LoVo (cell line): ENCODE data around the gene APOL5.

Experiments
- DNase-seq: peaks from one replicate; pipeline ENCODE4 v3.0.0-alpha.2; 2016; ENCODE audit warnings: low spot score

Gene APOL5

DNA sequence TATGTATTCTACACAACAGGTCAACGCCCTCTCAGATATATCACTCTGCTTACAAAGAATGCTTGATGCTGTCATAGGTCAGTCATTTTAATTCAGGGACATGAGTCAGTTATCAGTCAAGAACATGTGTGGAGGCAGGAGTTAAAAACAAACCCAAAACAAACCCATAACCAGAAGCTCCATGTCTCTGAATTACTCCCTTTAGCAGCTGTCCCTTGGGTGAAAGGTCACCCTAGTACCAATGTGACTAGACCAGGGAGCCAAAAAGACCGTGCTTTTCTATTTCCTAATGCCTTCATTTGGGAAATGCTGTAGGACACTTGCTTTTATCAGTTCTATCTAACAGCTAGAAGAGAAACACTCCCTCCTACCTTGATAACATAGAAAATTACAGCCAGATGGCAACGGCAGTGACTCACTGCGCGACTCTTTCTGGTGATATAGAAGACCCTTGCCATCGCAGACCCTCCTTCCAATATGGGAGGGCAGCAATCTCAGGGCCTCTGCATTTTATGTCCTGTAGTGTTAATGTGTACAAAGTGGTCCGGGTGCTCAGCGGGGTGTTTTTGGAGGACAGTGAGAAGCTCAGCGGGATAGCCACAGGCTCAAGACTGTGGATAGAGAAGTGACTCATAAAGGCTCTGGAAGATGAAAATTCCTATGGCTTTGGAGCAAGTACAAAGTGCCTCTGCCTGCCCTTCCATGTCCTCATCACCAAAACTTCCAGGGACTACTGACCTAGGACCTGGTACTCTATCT is 24.8 kb downstream of the APOL5 start:
- no peak for DNase-seq

DNA sequence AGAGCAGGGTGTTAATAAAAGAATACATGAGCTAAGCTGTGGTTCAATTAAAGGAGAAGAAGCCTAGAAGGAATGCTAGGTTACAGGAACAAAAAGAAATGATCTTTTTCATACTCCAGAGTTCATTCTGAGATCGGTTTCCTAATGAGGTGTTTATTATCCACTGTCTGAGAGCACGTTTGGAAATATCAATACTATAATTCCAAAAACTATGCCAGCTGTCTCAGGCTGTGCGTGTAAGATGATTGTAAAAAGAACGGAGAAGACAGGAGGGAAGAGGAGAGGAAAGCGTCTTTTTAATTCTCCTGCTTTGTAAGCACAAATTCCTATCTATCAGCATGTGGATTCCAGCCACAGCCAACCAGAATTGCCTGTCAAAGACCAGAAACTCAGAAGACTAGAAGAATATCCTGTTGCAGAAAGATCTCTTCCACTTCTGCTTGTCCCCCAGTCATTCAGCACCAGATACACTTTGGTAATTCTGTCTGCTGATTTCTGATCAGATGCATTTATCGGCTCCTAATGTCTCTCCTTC is 25.7 kb downstream of the APOL5 start:
- DNase-seq: no peak

DNA sequence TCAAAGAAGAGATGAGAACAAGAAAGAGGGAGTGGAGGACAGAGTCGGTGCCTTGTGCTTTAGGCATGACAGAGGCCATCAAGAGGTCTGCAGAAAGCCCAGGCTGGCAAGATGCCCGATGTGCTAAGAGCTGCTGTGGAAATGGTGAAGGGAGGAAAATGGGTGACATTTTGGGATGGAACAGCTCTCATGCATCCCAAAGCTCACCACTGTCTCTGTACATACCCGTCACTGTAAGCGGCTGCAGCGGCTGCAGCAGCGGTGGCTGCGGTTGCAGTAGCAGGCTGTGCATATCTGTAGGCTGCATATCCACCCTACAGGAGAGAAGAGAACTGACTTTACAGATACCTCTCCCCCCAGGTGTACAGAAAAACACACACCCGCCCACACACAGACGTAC is 28.6 kb downstream of the APOL5 start:
- DNase-seq: no peak

DNA sequence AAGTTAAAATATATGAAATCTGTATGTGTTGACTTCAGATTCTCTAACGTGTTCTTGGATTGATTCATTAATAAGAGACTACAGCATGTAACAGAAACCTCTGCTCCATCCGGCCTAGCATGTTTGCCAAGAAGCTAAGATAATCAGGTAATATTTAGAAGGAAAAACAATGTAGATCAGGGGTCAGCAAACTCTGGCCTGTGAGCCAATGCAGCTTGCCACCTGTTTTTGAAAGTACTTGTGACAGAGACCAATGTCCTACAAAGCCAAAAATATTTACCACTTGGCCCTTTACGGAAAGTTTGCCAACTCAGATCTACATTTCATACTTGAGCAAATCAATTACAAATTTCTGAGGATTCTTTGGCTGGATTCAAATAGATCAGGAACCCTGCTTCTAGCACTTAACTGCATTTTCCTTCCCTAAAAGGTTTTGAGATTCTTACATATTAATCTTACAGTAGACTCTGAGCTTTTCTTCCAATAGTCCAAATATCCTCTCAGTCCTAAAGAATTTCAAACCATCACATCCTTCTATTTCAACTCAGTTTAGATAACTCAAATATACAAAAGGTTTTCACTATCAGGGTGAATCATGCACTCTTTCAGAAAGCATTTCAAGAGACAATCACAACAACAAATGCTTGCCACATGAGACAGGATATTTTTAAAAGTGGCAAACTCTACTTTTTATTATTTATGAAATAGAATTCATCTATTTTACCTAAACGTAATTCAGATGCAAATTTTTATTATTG is 29.5 kb downstream of the APOL5 start:
- DNase-seq: no peak

DNA sequence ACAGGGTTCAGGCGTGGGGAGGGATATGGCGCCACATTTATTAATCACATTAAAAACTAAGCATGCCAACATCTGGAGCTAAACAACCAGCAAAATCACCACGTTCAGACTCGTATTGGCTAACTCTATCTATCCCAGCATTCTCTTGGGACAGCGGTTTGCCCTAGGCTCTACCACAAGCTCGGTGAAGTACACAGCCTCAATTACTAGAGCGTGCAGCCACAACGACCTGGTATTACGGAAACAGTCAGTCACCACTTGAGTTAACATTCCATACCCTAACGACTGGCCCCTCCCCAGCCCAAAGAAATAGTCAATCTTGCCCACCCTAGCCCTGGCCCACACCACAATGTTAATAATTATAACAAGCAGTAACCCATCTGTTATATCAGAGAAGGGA is 32.1 kb downstream of the APOL5 start:
- no peak for DNase-seq

DNA sequence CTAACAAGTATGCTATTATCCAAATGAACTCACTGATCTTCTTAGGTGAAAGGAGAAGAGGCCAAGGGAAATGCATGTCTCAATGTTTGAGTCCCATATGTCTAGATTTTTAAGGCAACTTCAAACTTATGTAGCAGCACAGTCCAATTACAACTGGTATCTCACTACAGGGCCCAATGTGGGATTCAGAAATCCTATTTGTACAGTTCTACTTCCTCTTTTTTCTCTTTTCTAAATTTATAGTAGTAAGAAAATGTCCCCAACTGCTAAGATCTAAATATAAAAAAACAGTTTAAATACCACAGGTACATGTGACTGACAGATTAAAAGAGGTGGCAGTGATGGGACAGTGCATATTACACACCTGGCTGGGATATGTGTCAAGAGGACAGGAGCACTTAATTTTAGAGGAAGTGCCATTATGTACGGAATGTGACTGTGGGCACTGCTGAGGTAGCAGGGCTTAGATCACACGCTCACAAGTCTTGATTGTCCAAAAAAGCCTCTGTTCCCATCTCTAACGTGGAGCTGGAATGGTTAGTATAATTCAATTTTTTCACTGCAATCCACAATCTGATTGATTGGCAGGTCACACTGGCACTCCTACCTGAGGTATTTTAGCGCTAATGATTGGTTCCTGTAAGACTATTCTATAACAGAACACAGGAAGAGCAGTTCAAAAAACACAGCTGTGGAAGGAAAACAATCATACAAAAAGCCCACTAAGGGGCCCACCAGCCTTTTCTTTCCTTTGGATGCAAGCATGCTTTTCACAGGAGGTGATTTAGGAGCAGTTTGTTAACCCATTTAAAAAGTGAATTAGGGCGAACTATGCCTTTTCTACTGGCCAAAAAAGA is 34.6 kb downstream of the APOL5 start:
- DNase-seq: no peak

DNA sequence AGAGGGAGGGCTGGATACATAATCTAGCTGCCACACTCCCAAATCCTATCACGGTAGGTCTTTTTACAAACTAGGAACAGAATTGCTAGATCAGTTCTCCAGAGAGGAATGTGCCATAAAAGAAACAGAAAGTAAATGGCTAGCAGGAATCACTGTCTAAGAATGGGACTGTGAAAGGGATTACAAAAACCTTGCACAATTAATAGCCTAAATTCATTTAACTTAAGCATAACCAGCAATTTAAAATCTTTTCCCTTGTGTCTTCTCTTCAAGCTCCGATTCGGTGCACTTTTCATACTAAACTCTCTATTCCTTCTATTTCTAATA is 35.2 kb downstream of the APOL5 start:
- no peak for DNase-seq

DNA sequence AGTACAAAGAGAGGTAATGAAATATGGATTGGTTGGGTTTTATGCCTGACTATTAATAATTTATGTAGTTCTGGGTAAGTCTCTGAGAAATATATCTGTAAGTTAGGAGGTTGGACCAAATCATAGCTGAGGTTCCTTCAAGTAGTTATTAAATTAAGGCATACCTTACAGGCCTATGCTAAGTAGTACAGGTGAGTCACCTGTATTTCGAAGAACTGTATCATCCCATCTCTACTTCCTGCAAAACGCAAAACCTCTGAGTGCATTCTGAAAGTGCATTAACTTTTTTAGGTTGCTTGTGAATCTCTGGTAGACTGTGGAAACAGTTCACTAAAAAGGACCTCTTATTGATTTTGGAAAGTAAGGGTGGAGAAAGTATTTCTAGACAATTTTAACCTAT is 37.1 kb downstream of the APOL5 start:
- DNase-seq: no peak

DNA sequence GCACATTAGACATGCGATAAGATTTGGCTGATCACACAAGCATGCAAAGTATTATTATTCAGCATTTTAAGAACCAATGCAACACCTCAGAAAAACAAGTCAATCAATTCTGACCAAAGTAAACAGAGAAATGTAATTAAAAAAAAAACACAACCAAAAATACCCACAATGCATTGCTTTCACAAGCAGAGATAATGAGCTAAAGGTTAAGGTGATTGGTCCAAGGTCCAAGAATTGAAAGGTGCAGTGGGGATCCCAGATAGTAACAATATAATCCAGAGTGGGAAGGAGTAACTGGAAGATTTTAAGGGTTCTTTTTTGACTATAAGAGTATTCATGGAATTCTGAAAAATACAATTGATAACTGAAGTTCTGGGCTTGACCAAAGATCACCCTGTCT is 39.0 kb downstream of the APOL5 start:
- DNase-seq: no peak

DNA sequence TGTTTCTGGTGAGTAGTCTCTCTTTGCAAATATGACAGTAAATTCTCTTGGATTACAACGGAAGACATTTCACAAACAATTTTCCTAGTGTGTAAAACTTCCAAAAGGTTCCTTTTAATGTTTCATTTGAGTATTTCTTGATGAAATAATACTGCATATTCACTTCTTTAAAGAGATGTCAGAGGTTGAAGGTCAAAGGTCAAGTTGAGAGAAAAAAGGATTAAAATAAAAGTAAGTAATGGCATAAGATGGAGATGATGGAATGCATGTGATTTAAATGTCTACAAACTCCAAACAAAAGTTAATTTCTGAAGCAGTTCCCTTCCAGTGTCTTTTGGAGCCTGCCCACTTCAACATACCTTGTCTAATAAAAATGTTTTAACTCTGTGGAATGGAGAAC is 40.7 kb downstream of the APOL5 start:
- no peak for DNase-seq

DNA sequence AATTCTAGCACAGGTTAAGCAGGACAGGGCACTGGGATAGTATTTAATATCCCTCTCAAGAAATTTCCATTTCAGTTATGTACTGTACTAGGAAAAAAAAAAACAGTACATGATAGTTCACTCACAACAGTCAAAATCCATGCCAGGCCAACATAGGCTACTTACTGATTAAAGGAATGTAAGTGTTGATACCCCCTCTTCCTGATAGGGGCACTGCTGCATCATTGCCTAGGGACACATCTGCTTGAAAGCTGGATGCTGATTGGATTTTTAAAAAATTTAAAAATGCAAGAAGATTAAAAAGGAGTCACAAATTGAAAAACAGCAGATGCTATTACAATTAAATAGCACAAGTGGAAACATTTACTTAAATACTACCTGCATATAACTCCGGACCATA is 43.4 kb downstream of the APOL5 start:
- no peak for DNase-seq

DNA sequence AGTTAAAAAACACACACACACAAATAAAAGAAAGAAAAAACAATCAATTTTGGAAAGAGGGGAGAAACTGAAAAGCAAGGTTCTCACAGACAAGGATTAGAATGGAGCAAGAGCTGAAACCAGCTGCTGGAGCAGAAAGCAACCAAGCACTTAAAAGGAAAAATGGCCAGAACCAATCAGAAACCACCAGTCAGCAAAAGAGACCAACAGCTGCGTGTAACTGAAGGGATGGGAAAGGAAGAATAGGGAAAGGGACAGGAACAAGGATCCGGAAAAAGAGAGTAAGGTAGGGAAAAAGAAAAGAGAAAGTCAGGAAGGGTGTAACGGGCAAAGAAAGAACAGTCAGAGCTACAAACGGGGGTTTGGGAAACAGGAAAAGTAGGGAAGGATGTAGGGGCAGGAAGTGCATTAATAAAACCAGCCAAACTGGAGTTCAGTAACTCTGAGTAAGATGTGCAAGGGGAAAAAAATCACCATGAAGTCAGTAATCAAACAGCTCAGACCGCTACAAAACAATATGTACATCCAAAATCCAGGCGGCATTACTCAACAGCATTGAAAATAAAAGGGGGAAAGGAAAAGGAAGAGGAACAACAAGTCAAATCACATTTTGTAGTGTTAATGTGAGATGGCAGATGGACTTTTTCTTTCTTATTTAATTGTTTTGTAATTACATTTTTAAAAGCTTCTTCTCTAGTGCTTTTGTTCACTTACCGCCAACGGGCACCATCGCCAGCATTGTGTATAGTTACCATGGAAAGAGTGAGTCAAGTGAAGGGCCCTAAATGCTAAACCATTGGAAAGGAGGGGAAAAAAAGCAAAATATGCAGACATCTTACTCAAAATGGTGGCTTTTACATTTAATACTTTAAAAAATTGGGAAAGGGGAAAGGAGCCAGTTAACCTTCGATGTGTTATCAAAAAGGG is 49.2 kb downstream of the APOL5 start:
- DNase-seq: no peak

DNA sequence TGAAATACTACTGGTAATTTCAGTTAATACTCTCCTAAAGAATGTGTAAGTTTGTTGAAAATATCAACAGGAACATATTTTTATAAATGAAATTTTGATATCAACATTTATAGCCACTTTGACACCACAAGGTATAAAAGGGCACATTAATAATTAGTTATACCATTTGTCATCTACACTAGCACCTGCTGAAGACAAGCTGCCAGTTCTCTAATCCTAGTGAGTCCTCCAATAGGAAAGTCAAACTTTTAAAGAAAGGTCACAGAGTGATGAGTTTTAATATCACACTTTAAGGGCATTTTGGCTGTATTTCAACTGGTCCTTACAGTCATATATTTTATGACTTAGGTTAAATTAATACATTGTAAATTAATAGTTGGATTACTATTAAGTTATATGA is 52.3 kb downstream of the APOL5 start:
- no peak for DNase-seq

DNA sequence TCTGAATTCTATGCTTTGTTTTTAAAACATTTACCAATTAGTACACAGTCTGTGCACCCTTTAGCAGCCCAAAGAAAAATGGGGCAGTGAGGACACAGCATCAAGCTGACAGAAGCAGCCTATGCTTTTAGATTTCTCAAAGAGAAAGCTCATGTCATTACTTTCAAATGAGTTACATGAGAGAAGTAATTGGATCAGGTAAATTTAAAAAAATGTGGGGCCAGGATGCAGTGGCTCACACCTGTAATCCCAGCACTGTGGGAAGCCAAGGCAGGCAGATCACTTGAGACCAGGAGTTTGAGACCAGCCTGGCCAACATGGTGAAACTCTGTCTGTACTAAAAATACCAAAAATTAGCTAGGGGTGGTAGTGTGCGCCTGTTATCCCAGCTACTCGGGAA is 57.7 kb downstream of the APOL5 start:
- DNase-seq: no peak

DNA sequence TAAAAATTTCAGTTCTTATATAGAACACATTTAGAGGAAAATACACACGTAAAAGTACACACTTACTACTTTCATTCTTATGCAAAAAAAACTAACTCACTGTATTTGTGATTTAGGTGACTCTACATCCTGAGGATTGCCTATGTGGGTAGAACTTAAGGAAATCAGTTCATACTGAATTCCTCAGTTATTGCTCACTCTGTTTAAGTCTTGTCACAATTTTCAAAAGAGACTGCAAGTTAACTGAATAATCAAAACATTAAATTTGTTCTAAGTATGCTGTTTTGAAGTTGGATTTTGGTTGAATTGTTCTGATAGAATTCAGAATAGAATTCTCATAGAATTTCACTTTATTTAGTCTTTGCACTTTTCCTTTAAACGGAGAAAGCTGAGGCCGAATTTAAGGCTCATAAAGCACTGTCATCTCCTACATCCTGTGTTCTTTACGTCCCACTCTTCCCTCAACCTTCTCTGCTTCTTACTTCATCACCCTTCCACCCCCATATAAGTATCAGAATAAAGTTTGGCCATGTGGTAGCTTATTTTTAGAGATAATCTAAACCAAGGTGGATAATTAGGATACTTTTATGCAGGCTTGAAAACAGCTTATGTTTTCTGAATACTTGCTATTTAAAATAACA is 59.8 kb downstream of the APOL5 start:
- no peak for DNase-seq
